ENCODE results near the gene ADGRA1.

The ADGRA1 gene

GRCh38 chr10:133056651-133057178 is 31.0 kb upstream of the ADGRA1 start:
- CTCF ChIA-PET, result interaction anchor here (0.6 to 0.8 kb wide), 2 partner anchors 10 to 20 kb away, joined by 3 to 5 read pairs; no protein-coding TSS in a partner anchor
- no peak overlapping the region for H3K4me3 ChIP-seq (ENCODE audit: low read depth, low read length)
- TF ChIP-seq ZNF239 (tag by site-specific recombination; IDR thresholded peaks at IDR 0.05) (no peak), ZNF391 (tag by site-specific recombination; IDR thresholded peaks at IDR 0.05; ENCODE audit: borderline replicate concordance, low read depth) (no peak)
- TF ChIP-seq, protein P1, sequence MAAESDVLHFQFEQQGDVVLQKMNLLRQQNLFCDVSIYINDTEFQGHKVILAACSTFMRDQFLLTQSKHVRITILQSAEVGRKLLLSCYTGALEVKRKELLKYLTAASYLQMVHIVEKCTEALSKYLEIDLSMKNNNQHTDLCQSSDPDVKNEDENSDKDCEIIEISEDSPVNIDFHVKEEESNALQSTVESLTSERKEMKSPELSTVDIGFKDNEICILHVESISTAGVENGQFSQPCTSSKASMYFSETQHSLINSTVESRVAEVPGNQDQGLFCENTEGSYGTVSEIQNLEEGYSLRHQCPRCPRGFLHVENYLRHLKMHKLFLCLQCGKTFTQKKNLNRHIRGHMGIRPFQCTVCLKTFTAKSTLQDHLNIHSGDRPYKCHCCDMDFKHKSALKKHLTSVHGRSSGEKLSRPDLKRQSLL (tag by site-specific recombination; IDR thresholded peaks at IDR 0.05), result no peak
- TF ChIP-seq, protein P2, sequence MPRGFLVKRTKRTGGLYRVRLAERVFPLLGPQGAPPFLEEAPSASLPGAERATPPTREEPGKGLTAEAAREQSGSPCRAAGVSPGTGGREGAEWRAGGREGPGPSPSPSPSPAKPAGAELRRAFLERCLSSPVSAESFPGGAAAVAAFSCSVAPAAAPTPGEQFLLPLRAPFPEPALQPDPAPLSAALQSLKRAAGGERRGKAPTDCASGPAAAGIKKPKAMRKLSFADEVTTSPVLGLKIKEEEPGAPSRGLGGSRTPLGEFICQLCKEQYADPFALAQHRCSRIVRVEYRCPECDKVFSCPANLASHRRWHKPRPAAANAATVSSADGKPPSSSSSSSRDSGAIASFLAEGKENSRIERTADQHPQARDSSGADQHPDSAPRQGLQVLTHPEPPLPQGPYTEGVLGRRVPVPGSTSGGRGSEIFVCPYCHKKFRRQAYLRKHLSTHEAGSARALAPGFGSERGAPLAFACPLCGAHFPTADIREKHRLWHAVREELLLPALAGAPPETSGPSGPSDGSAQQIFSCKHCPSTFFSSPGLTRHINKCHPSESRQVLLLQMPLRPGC (tag by site-specific recombination; IDR thresholded peaks at IDR 0.05), result no peak
- TF ChIP-seq, protein P3, sequence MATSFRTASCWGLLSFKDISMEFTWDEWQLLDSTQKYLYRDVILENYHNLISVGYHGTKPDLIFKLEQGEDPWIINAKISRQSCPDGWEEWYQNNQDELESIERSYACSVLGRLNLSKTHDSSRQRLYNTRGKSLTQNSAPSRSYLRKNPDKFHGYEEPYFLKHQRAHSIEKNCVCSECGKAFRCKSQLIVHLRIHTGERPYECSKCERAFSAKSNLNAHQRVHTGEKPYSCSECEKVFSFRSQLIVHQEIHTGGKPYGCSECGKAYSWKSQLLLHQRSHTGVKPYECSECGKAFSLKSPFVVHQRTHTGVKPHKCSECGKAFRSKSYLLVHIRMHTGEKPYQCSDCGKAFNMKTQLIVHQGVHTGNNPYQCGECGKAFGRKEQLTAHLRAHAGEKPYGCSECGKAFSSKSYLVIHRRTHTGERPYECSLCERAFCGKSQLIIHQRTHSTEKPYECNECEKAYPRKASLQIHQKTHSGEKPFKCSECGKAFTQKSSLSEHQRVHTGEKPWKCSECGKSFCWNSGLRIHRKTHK (tag by site-specific recombination; IDR thresholded peaks at IDR 0.05), result no peak

GRCh38 chr10:133058331-133059092 is 29.2 kb upstream of the ADGRA1 start:
- Histone ChIP-seq H3K36me3 (ENCODE audit: control insufficient read depth in 2 of 2, insufficient read depth in 1 of 2, low read length in 2 of 2) (no peaks in the 10 kb centered on the region), H3K4me3 (ENCODE audit: low read depth, low read length) (no peak overlapping the region), H3K27ac (ENCODE audit: extremely low read depth, low read depth, low read length) (no peak overlapping the region), H3K4me1 (ENCODE audit: control insufficient read depth, insufficient read depth, low read length) (no peaks in the 10 kb centered on the region), H3K9me3 (ENCODE audit: control insufficient read depth, insufficient read depth, low read depth, low read length) (no peaks in the 10 kb centered on the region)
- ChIA-PET CTCF (no interaction called here), POLR2A (no interaction called here)
- TF ChIP-seq ZNF585B (tag by site-specific recombination; IDR thresholded peaks at IDR 0.05) (no peak), ZEB2 (tag by site-specific recombination; IDR thresholded peaks at IDR 0.05) (peak; percentile 76), ZNF175 (tag by site-specific recombination; IDR thresholded peaks at IDR 0.05) (no peak), ZNF324 (tag by site-specific recombination; IDR thresholded peaks at IDR 0.05) (no peak), ZNF621 (tag by site-specific recombination; IDR thresholded peaks at IDR 0.05) (no peak), ZNF239 (tag by site-specific recombination; IDR thresholded peaks at IDR 0.05) (no peak), ZNF664 (tag by site-specific recombination; IDR thresholded peaks at IDR 0.05) (no peak), ZNF16 (tag by site-specific recombination; IDR thresholded peaks at IDR 0.05; ENCODE audit: low read depth) (no peak), IKZF3 (tag by site-specific recombination; IDR thresholded peaks at IDR 0.05) (0 out of 2 replicates have a peak, but pooled peaks have one; percentile 23)
- TF ChIP-seq, protein P4, sequence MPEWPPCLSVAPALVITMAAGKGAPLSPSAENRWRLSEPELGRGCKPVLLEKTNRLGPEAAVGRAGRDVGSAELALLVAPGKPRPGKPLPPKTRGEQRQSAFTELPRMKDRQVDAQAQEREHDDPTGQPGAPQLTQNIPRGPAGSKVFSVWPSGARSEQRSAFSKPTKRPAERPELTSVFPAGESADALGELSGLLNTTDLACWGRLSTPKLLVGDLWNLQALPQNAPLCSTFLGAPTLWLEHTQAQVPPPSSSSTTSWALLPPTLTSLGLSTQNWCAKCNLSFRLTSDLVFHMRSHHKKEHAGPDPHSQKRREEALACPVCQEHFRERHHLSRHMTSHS (tag by site-specific recombination; IDR thresholded peaks at IDR 0.05), result no peak

More at GRCh38 chr10:133056651-133057178, 31.0 kb upstream of the ADGRA1 start:
- no peaks in the 10 kb centered on the region for H3K4me1 ChIP-seq (ENCODE audit: control insufficient read depth, insufficient read depth, low read length)
- H3K36me3 ChIP-seq (ENCODE audit: control insufficient read depth in 2 of 2, insufficient read depth in 1 of 2, low read length in 2 of 2), result no peaks in the 10 kb centered on the region
- H3K9me3 ChIP-seq (ENCODE audit: control insufficient read depth, insufficient read depth, low read depth, low read length), result no peaks in the 10 kb centered on the region
- POLR2A ChIA-PET, result no interaction called here
- H3K27ac ChIP-seq (ENCODE audit: extremely low read depth, low read depth, low read length), result no peak overlapping the region

GRCh38 chr10:133059093-133059470 is 28.6 kb upstream of the ADGRA1 start:
- no peak overlapping the region for H3K27ac ChIP-seq (ENCODE audit: extremely low read depth, low read depth, low read length)
- no peaks in the 10 kb centered on the region for H3K9me3 ChIP-seq (ENCODE audit: control insufficient read depth, insufficient read depth, low read depth, low read length)
- ChIA-PET CTCF (no interaction called here), POLR2A (no interaction called here)
- no peaks in the 10 kb centered on the region for H3K36me3 ChIP-seq (ENCODE audit: control insufficient read depth in 2 of 2, insufficient read depth in 1 of 2, low read length in 2 of 2)
- no peaks in the 10 kb centered on the region for H3K4me1 ChIP-seq (ENCODE audit: control insufficient read depth, insufficient read depth, low read length)
- no peak overlapping the region for H3K4me3 ChIP-seq (ENCODE audit: low read depth, low read length)
- TF ChIP-seq, protein P5, sequence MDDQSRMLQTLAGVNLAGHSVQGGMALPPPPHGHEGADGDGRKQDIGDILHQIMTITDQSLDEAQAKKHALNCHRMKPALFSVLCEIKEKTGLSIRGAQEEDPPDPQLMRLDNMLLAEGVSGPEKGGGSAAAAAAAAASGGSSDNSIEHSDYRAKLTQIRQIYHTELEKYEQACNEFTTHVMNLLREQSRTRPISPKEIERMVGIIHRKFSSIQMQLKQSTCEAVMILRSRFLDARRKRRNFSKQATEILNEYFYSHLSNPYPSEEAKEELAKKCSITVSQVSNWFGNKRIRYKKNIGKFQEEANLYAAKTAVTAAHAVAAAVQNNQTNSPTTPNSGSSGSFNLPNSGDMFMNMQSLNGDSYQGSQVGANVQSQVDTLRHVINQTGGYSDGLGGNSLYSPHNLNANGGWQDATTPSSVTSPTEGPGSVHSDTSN (CRISPR knock-in tag; IDR thresholded peaks at IDR 0.05), result no peak
- TF ChIP-seq KLF8 (tag by site-specific recombination; IDR thresholded peaks at IDR 0.05) (no peak), ZNF324 (tag by site-specific recombination; IDR thresholded peaks at IDR 0.05) (no peak), ZNF777 (tag by site-specific recombination; IDR thresholded peaks at IDR 0.05; ENCODE audit: borderline replicate concordance) (no peak), ZNF571 (tag by site-specific recombination; IDR thresholded peaks at IDR 0.05) (no peak), ZNF664 (tag by site-specific recombination; IDR thresholded peaks at IDR 0.05) (no peak), WT1 (tag by site-specific recombination; IDR thresholded peaks at IDR 0.05) (no peak), ZNF510 (tag by site-specific recombination; IDR thresholded peaks at IDR 0.05; ENCODE audit: insufficient replicate concordance) (no peak), ZFP69B (tag by site-specific recombination; IDR thresholded peaks at IDR 0.05) (no peak), ZNF239 (tag by site-specific recombination; IDR thresholded peaks at IDR 0.05) (no peak), ZNF416 (tag by site-specific recombination; IDR thresholded peaks at IDR 0.05) (no peak), ZNF202 (tag by site-specific recombination; IDR thresholded peaks at IDR 0.05; ENCODE audit: borderline replicate concordance) (no peak), ZNF394 (tag by site-specific recombination; IDR thresholded peaks at IDR 0.05; ENCODE audit: borderline replicate concordance) (no peak), EGR2 (tag by site-specific recombination; IDR thresholded peaks at IDR 0.05; ENCODE audit: low read depth) (no peak)
